Lower lobe of right lung (tissue), 2 donors: ENCODE results near the gene NUDCD3. TPM values are rescaled to one million over a fixed set of nuclear protein-coding genes. Genes with fewer than 3 reads are reported as not detected.

ENCODE experiments used
- ATAC-seq, 2 donors: fragments of 200-7000 bp; cut with Tn5 transposase; one replicate each; pipeline ENCODE4 v1.9.1; 2020 to 2022; ENCODE audit warnings: mild to moderate bottlenecking in 2 of 2, moderate library complexity in 2 of 2
- DNase-seq: peaks from one replicate; pipeline ENCODE4 v3.0.0-alpha.2; 2020
- H3K27ac ChIP-seq: fragments of 200-600 bp; one replicate; pipeline ENCODE4 v1.8.0; 2022
- H3K27me3 ChIP-seq: fragments of 200-600 bp; one replicate; pipeline ENCODE4 v1.8.0; 2022; ENCODE audit warnings: low read depth
- H3K36me3 ChIP-seq: fragments of 200-600 bp; one replicate; pipeline ENCODE4 v1.8.0; 2022; ENCODE audit warnings: mild to moderate bottlenecking
- H3K4me1 ChIP-seq: fragments of 200-600 bp; one replicate; pipeline ENCODE4 v1.8.0; 2022
- H3K4me3 ChIP-seq: fragments of 200-600 bp; one replicate; pipeline ENCODE4 v1.8.0; 2022; ENCODE audit warnings: mild to moderate bottlenecking
- H3K9me3 ChIP-seq: fragments of 200-600 bp; one replicate; pipeline ENCODE4 v1.8.0; 2022
- intact Hi-C: fragments of 100-400 bp; cut with DNase I; formaldehyde crosslinking; loops from one replicate; pipeline ENCODE4 v1.11.0; 2022
- total RNA-seq: library from RNA; stranded (reverse); fragmentation: NEBNext Ultra II Directional; extraction: Animal tissue kit (Norgen Biotek cat#: 25700); gene quantifications from one replicate; pipeline ENCODE4 v1.2.1, GENCODE V29; 2021
- TF ChIP-seq, protein P1 (sequence below): fragments of 200-600 bp; IDR thresholded peaks from one replicate; pipeline ENCODE4 v1.8.0; 2022; ENCODE audit warnings: antibody characterized with exemption, mild to moderate bottlenecking
- donor health status: DM: no; HTN: yes; CAD: no; lungs with severe emphysema.

NUDCD3 gene
- total RNA-seq, 1 donor from 2014 or later = 87.6 TPM

DNA sequence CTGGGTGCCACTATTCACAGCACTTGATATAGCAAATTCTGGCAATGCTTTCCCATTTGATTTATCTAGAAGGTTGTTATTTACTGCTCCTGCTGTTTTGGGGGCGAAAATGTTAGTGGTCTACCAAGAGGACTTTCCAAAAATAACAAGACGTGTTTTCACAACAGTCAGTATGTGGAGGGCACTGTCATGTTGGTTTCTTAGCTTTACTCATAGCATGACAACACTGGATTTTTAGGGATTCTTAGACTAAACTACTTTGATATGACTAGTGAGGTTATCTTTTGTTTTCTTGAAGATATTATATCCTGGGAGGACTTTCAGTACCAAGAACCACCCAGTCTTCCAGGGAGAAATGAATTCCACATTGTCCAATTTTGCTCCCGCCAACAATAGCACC is 49.4 kb downstream of the NUDCD3 start:
- Histone ChIP-seq H3K4me1 (peaks cover 4% of the 10 kb centered on the region), H3K4me3 (no peak overlapping the region), H3K27ac (no peak overlapping the region), H3K9me3 (no peaks in the 10 kb centered on the region), H3K27me3 (no peaks in the 10 kb centered on the region), H3K36me3 (peaks cover 7% of the 10 kb centered on the region)
- DNase-seq (no peak), ATAC-seq (no peak)
- TF ChIP-seq, protein P1, sequence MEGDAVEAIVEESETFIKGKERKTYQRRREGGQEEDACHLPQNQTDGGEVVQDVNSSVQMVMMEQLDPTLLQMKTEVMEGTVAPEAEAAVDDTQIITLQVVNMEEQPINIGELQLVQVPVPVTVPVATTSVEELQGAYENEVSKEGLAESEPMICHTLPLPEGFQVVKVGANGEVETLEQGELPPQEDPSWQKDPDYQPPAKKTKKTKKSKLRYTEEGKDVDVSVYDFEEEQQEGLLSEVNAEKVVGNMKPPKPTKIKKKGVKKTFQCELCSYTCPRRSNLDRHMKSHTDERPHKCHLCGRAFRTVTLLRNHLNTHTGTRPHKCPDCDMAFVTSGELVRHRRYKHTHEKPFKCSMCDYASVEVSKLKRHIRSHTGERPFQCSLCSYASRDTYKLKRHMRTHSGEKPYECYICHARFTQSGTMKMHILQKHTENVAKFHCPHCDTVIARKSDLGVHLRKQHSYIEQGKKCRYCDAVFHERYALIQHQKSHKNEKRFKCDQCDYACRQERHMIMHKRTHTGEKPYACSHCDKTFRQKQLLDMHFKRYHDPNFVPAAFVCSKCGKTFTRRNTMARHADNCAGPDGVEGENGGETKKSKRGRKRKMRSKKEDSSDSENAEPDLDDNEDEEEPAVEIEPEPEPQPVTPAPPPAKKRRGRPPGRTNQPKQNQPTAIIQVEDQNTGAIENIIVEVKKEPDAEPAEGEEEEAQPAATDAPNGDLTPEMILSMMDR = no peak
- intact Hi-C loops = no loop called here

DNA sequence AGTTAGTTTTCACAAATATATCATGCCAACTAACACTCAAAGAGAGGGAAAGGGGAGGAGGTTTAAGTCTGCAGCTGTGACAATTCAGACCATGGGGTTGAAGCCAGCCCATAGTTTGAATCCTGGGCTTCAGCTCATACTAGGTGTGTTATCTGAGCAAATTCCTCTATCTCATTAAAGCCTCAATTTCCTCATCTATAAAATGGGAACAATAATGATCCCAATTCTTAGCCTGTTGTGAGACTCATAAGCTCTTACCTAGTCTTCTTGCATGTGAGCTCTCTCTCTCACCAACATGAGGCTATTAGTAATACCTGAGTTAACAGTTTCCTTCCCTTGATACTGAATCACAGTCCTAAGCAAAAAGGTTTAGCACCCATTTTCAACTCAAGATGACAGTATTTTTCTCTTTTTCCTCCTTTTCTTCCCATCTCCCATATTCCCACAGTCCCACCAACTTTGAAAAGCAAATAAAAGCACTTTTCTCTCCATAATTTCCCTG is 49.8 kb downstream of the NUDCD3 start:
- no peak for ATAC-seq
- no peaks in the 10 kb centered on the region for H3K4me1 ChIP-seq
- H3K27me3 ChIP-seq = no peaks in the 10 kb centered on the region
- H3K27ac ChIP-seq = no peak overlapping the region
- H3K36me3 ChIP-seq = peaks cover 2% of the 10 kb centered on the region
- no peak for DNase-seq
- H3K4me3 ChIP-seq = no peak overlapping the region
- no peaks in the 10 kb centered on the region for H3K9me3 ChIP-seq
- TF ChIP-seq, protein P1 = no peak
- intact Hi-C loops = no loop called here

DNA sequence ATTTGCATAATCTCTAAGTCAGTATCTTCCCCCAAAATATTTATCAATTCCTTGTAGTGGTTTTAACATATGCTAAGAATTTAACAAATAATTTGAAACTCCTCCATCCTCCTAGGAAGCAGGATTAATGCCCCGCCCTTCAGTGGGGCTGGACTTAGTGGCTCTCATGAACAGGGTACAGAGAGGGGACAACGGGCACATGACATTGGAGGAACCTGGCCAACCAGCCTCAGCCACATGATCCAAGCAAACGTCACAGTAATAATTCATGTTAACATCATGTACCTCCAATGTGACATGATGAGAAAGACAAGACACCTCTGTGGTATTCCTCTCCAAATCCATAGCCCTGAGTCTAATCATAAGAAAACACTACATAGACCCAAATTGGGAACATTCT is 50.5 kb downstream of the NUDCD3 start:
- TF ChIP-seq, protein P1 = no peak
- Histone ChIP-seq H3K36me3 (no peaks in the 10 kb centered on the region), H3K9me3 (no peaks in the 10 kb centered on the region), H3K27me3 (no peaks in the 10 kb centered on the region), H3K27ac (no peak overlapping the region), H3K4me3 (no peak overlapping the region), H3K4me1 (no peaks in the 10 kb centered on the region)
- ATAC-seq (no peak), DNase-seq (no peak)
- intact Hi-C loops = no loop called here

DNA sequence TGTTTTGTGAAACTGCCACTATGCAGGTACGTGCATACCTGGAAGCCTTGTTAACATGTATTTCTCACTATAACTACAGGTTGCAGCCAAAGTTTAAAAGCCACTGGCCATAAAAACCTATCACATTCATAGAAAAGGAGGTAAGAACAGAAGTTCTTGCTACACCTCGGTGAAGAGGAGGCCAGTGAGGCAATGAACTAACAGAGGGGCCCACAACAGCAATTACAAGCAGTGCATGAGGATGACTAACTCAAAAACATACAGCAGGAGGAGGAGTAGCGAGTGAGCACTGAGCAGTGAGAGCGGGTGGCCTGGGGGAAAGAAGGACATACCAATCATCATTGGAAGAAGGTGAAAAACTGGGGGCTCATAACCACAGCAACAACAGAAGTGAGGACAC is 51.6 kb downstream of the NUDCD3 start:
- ATAC-seq (no peak), DNase-seq (no peak)
- H3K4me3 ChIP-seq = no peak overlapping the region
- TF ChIP-seq, protein P1 = no peak
- no peaks in the 10 kb centered on the region for H3K4me1 ChIP-seq
- no peak overlapping the region for H3K27ac ChIP-seq
- intact Hi-C loops = no loop called here
- no peaks in the 10 kb centered on the region for H3K27me3 ChIP-seq
- no peaks in the 10 kb centered on the region for H3K36me3 ChIP-seq
- H3K9me3 ChIP-seq = no peaks in the 10 kb centered on the region

DNA sequence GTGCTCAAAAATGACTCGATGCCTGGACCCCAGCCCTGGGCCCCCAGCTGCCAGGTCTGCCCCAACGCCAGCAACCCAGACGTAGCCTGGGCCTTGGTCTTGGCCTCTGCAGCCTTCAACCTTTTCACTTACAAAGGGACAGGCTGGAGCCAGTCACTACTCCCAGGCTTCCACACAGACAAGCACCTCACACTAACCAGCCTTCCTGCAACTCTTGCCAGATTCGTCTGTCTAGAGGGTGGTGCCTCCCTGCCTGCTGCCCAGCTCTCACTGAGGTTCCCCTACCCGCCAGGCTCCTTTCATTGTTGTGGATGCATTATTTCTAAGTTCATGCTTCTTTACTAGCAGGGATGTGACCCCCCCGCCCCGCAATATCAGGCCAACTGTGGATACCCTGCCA is 56.3 kb downstream of the NUDCD3 start:
- no peaks in the 10 kb centered on the region for H3K4me1 ChIP-seq
- H3K4me3 ChIP-seq = no peak overlapping the region
- intact Hi-C loops = no loop called here
- H3K36me3 ChIP-seq = no peaks in the 10 kb centered on the region
- DNase-seq = no peak
- no peak for ATAC-seq
- no peaks in the 10 kb centered on the region for H3K27me3 ChIP-seq
- TF ChIP-seq, protein P1 = no peak
- H3K27ac ChIP-seq = no peak overlapping the region
- no peaks in the 10 kb centered on the region for H3K9me3 ChIP-seq
